Suprapubic skin (tissue), 4 donors: ENCODE data around the gene KCNA5. TPM values are rescaled to one million over a fixed set of nuclear protein-coding genes. Genes with fewer than 3 reads are reported as not detected.

Experiments
- DNase-seq, 2 donors: peaks; one replicate each; pipeline ENCODE4 v3.0.0-alpha.2; 2019; ENCODE audit warnings: low spot score in 2 of 2
- H3K27ac ChIP-seq: fragments of 200-600 bp; sonication (generic); one replicate; pipeline ENCODE4 v1.5.1; 2019
- H3K27me3 ChIP-seq: fragments of 200-600 bp; sonication (generic); one replicate; pipeline ENCODE4 v1.5.1; 2019
- H3K36me3 ChIP-seq: fragments of 200-600 bp; sonication (generic); one replicate; pipeline ENCODE4 v1.5.1; 2019
- H3K4me1 ChIP-seq: fragments of 200-600 bp; sonication (generic); one replicate; pipeline ENCODE4 v1.5.1; 2019
- H3K4me3 ChIP-seq: fragments of 200-600 bp; sonication (generic); one replicate; pipeline ENCODE4 v1.5.1; 2019; ENCODE audit warnings: mild to moderate bottlenecking
- H3K9me3 ChIP-seq: fragments of 200-600 bp; sonication (generic); one replicate; pipeline ENCODE4 v1.5.1; 2019
- CTCF ChIP-seq, 2 donors: fragments of 200-600 bp in 1 of 2; fragments of 450-650 bp in 1 of 2; sonication (generic) in 1 of 2; IDR thresholded peaks; one replicate each; pipeline ENCODE4 v1.5.1; 2016 to 2019; ENCODE audit warnings: antibody characterized with exemption in 2 of 2, mild to moderate bottlenecking in 1 of 2, moderate library complexity in 1 of 2
- EP300 ChIP-seq: sonication (generic); formaldehyde crosslinking; IDR thresholded peaks from one replicate; pipeline ENCODE4 v1.6.1; 2017; ENCODE audit warnings: antibody characterized with exemption
- POLR2A ChIP-seq, 2 donors: fragments of 450-650 bp; IDR thresholded peaks; one replicate each; pipeline ENCODE4 v1.6.1; 2017; ENCODE audit warnings: antibody characterized with exemption in 2 of 2, mild to moderate bottlenecking in 2 of 2, moderate library complexity in 2 of 2
- POLR2AphosphoS5 ChIP-seq, 3 donors: sonication (generic); formaldehyde crosslinking; IDR thresholded peaks; one replicate each; pipeline ENCODE4 v1.6.1; 2017; ENCODE audit warnings: antibody characterized with exemption in 3 of 3
- WGBS: methylation state at CpG from one replicate; pipeline ENCODE4 v1.1.5; 2018; 5-methylcytosine and 5-hydroxymethylcytosine counted together
- total RNA-seq, 4 donors: library from RNA; depleted of rRNA; stranded (reverse); fragments of >200 nt; gene quantifications; one replicate each; pipeline ENCODE4 v1.1.0, GENCODE V29; 2016

Gene KCNA5
- total RNA-seq, 4 donors from 2014 or later: 0.95 TPM; not detected in 3

DNA sequence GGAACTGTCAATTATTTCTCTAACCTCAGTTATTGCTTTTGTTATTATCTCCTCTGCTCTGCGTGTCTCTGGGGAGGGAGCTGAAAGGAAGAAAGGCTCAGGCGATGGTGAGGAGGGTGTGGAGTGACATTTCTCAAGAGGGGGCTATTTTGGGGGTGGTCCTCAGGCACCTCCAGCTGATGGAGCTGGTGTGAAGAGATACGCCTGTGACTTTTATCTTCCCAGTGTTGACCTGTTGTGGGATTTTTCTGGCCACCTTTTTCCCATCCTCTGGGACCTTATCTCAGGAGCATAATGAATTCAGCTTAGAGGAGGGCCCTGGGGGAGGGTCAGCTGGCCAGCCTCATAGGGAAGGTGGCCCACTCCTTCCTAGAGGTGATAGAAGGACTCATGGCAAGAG is 26.4 kb downstream of the KCNA5 start:
- TF ChIP-seq CTCF (IDR thresholded peaks at IDR 0.05): no peak
- TF ChIP-seq POLR2AphosphoS5 (IDR thresholded peaks at IDR 0.05): no peak
- no peak for TF ChIP-seq EP300
- TF ChIP-seq POLR2A (IDR thresholded peaks at IDR 0.05): no peak
- Histone ChIP-seq H3K36me3 (no peaks in the 10 kb centered on the region), H3K27me3 (no peaks in the 10 kb centered on the region), H3K27ac (no peak overlapping the region), H3K9me3 (no peaks in the 10 kb centered on the region), H3K4me3 (no peak overlapping the region), H3K4me1 (no peaks in the 10 kb centered on the region)
- 66% methylated on average over 3 of the region's 3 CpGs for WGBS
- no peak for DNase-seq

GRCh38 chr12:5071496-5071895 is 27.8 kb downstream of the KCNA5 start:
- 93% methylated on average over 4 of the region's 4 CpGs for WGBS
- Histone ChIP-seq H3K36me3 (no peaks in the 10 kb centered on the region), H3K27ac (no peak overlapping the region), H3K4me3 (no peak overlapping the region), H3K9me3 (no peaks in the 10 kb centered on the region), H3K27me3 (no peaks in the 10 kb centered on the region), H3K4me1 (no peaks in the 10 kb centered on the region)
- TF ChIP-seq POLR2A (IDR thresholded peaks at IDR 0.05) (no peak), EP300 (no peak), POLR2AphosphoS5 (IDR thresholded peaks at IDR 0.05) (no peak), CTCF (IDR thresholded peaks at IDR 0.05) (no peak)
- no peak for DNase-seq

DNA sequence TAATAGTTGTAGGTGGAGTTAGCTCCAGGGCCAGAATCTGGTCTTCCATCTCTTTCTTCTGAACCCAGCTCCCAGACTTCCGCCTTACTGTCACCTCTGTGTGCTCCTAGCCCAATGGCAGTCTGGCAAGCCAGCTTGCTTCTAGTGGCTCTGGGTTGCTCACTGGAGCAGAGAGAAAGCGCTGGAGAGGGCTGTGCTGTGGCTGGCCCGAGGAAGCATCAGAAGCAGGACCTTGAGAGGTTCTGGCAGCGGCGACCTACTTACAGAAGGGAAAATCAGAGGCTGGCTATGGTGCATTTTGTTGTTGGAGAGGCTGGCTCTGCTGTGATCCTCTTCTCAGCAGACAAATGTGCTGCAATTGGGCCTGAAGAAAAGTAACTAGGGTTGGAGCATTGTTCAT is 28.6 kb downstream of the KCNA5 start:
- no peak for TF ChIP-seq EP300
- TF ChIP-seq POLR2A (IDR thresholded peaks at IDR 0.05): no peak
- Histone ChIP-seq H3K9me3 (no peaks in the 10 kb centered on the region), H3K36me3 (no peaks in the 10 kb centered on the region), H3K27me3 (peaks cover 6% of the 10 kb centered on the region), H3K4me3 (no peak overlapping the region), H3K4me1 (no peaks in the 10 kb centered on the region), H3K27ac (no peak overlapping the region)
- no peak for DNase-seq
- 90% methylated on average over 5 of the region's 5 CpGs for WGBS

DNA sequence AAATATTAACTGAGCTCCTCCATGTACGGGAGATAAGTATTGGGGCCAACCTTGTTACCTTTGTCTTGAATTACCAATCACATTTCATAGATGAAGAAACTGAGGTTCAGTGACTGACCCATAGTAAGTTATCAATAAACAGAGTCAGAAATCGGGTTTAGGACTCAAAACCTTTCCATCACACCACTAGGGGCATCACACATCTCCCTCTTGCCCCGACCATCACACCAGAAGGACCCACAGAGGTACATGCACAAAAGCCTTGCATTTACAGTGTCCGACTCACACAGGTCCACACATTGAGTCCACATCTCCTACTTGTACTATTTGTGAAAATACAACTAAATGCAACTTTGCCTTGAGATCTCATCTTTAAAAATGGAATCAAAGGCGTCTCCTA is 29.4 kb downstream of the KCNA5 start:
- 88% methylated on average over 5 of the region's 5 CpGs for WGBS
- Histone ChIP-seq H3K9me3 (no peaks in the 10 kb centered on the region), H3K4me1 (no peaks in the 10 kb centered on the region), H3K4me3 (no peak overlapping the region), H3K36me3 (no peaks in the 10 kb centered on the region), H3K27ac (no peak overlapping the region), H3K27me3 (peaks cover 6% of the 10 kb centered on the region)
- TF ChIP-seq CTCF (IDR thresholded peaks at IDR 0.05): no peak
- no peak for TF ChIP-seq POLR2AphosphoS5 (IDR thresholded peaks at IDR 0.05)
- TF ChIP-seq EP300: no peak
- TF ChIP-seq POLR2A (IDR thresholded peaks at IDR 0.05): no peak
- no peak for DNase-seq

DNA sequence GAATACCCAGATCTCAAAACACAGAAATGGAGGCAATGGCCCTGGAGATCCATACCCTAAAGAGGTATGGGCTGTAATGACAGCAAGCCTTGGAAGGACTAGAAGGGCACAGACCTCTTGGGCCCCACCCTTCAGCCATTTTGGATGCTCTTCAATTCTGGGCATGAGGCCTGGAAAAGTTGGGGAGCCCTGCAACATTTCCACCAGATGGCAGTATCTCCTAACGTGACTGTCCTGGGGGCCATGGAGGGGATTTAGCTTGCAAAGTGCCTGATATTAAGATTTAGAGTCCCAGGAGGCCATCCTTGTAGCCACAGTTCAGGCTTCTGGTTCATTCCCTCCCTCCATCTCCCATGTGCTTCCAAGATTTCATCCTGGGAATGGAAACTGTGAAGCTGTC is 30.2 kb downstream of the KCNA5 start:
- WGBS: 25% methylated on average over 1 of the region's 1 CpG
- Histone ChIP-seq H3K9me3 (no peaks in the 10 kb centered on the region), H3K27ac (no peak overlapping the region), H3K27me3 (peaks cover 6% of the 10 kb centered on the region), H3K36me3 (no peaks in the 10 kb centered on the region), H3K4me3 (no peak overlapping the region), H3K4me1 (no peaks in the 10 kb centered on the region)
- no peak for DNase-seq
- TF ChIP-seq POLR2A (IDR thresholded peaks at IDR 0.05) (no peak), CTCF (IDR thresholded peaks at IDR 0.05) (peak in 1 of 2 donors; percentile 11)

GRCh38 chr12:5076761-5077160 is 33.1 kb downstream of the KCNA5 start:
- Histone ChIP-seq H3K27ac (no peak overlapping the region), H3K27me3 (peaks cover 20% of the 10 kb centered on the region), H3K9me3 (no peaks in the 10 kb centered on the region), H3K4me1 (no peaks in the 10 kb centered on the region), H3K36me3 (no peaks in the 10 kb centered on the region), H3K4me3 (no peak overlapping the region)
- TF ChIP-seq POLR2AphosphoS5 (IDR thresholded peaks at IDR 0.05) (no peak), POLR2A (IDR thresholded peaks at IDR 0.05) (no peak), EP300 (no peak), CTCF (IDR thresholded peaks at IDR 0.05) (no peak)
- 31% methylated on average over 4 of the region's 4 CpGs for WGBS
- DNase-seq: no peak
